Ovary (tissue), 9 donors: ENCODE results near the gene NBPF4. TPM values are rescaled to one million over a fixed set of nuclear protein-coding genes. Genes with fewer than 3 reads are reported as not detected.
"Not testable (repeated sequence)": the region's sequence is repeated elsewhere in the genome, so short reads cannot be mapped to it uniquely, and the experiment has no call there.

Experiments used
- DNase-seq, 5 donors: peaks; one replicate each; pipeline ENCODE4 v3.0.0-alpha.2; 2019 to 2020
- H3K27ac ChIP-seq, 2 donors: fragments of 200-600 bp; one replicate each; pipeline versions ENCODE4 v1.5.1 to v1.8.0; 2019 to 2022
- H3K27me3 ChIP-seq: fragments of 200-600 bp; one replicate; pipeline ENCODE4 v1.8.0; 2022
- H3K36me3 ChIP-seq: fragments of 200-600 bp; sonication (generic); one replicate; pipeline ENCODE4 v1.5.1; 2019
- H3K4me1 ChIP-seq: one replicate; pipeline ENCODE4 v1.8.1; 2013; ENCODE audit warnings: mild to moderate bottlenecking, moderate library complexity; ENCODE audit not compliant: insufficient read depth
- H3K4me3 ChIP-seq: fragments of 200-600 bp; sonication (generic); one replicate; pipeline ENCODE4 v1.5.1; 2017
- H3K9me3 ChIP-seq, 2 donors: fragments of 200-600 bp in 1 of 2; sonication (generic) in 1 of 2; one replicate each; pipeline versions ENCODE4 v1.5.1 to v1.8.1; 2013 to 2019; ENCODE audit warnings: mild to moderate bottlenecking in 1 of 2, moderate library complexity in 1 of 2
- CTCF ChIP-seq, 3 donors: fragments of 450-650 bp in 2 of 3; fragments of 200-600 bp in 1 of 3; IDR thresholded peaks; one replicate each; pipeline versions ENCODE4 v1.5.1 to v1.8.0; 2016 to 2022; ENCODE audit warnings: antibody characterized with exemption in 3 of 3, mild to moderate bottlenecking in 1 of 3
- EP300 ChIP-seq: sonication (generic); formaldehyde crosslinking; IDR thresholded peaks from one replicate; pipeline ENCODE4 v1.6.1; 2017; ENCODE audit warnings: antibody characterized with exemption
- POLR2A ChIP-seq: fragments of 450-650 bp; IDR thresholded peaks from one replicate; pipeline ENCODE4 v1.6.1; 2017; ENCODE audit warnings: antibody characterized with exemption, mild to moderate bottlenecking, moderate library complexity
- WGBS, 3 donors: extraction: QIAGEN DNeasy Blood & Tissue Kit in 1 of 3; methylation state at CpG; one replicate each; pipeline versions ENCODE4 v1.1.5 to v1.1.7; 2013 to 2017; 5-methylcytosine and 5-hydroxymethylcytosine counted together
- intact Hi-C, 4 donors: fragments of 100-400 bp; cut with DNase I; formaldehyde crosslinking; loops; one replicate each; pipeline versions ENCODE4 v1.11.0 to v1.15.1; 2022 to 2023
- polyA plus RNA-seq, 2 donors: library from polyadenylated mRNA; stranded (reverse); fragments of 200-250 nt in 1 of 2; fragments of 350-450 nt in 1 of 2; fragmentation: Illumina TruSeq in 1 of 2; extraction: RNeasy Lipid Tissue Mini Kit (QIAGEN cat#74804) in 1 of 2; gene quantifications; one replicate each; pipeline ENCODE4 v1.2.3, GENCODE V29; 2013 to 2014
- total RNA-seq, 7 donors: library from RNA; depleted of rRNA in 2 of 7; stranded (reverse); fragments of >200 nt in 2 of 7; fragmentation: NEBNext Ultra II Directional in 3 of 7; extraction: Animal tissue kit (Norgen Biotek cat#: 25700) in 3 of 7; gene quantifications; one replicate each; pipeline versions ENCODE4 v1.1.0 to v1.2.4, GENCODE V29; 2016 to 2023
- donor health status: DM: no; HTN: no; CAD: no; lungs with moderate emphysema.
- donor health status: DM: no; HTN: no; CAD: no.
- donor health status: Bipolar disorder and iron deficiency.
- donor health status: DM: yes; HTN: yes; CAD: no.
- donor health status: DM: no; HTN: no; CAD: no.
- donor health status: DM: yes; HTN: yes; CAD: no.

The NBPF4 gene
- total and polyA plus RNA-seq, 9 donors: 0.13 TPM; not detected in 8

GRCh38 chr1:108211014-108211413, 32.9 kb downstream of the NBPF4 start:
- H3K4me1 ChIP-seq: no peaks in the 10 kb centered on the region
- no peak for DNase-seq
- no peak overlapping the region for H3K4me3 ChIP-seq
- no peaks in the 10 kb centered on the region for H3K9me3 ChIP-seq
- H3K27ac ChIP-seq: no peak overlapping the region
- no peak for TF ChIP-seq CTCF (IDR thresholded peaks at IDR 0.05)
- no peak for TF ChIP-seq POLR2A
- TF ChIP-seq EP300: no peak
- 83 to 93% (median 87%) methylated on average over 1 of the region's 1 CpG for WGBS, 3 donors
- H3K27me3 ChIP-seq: no peaks in the 10 kb centered on the region
- H3K36me3 ChIP-seq: no peaks in the 10 kb centered on the region
- intact Hi-C loops: no loop called here

- TF ChIP-seq CTCF (IDR thresholded peaks at IDR 0.05) (no peak), POLR2A (no peak), EP300 (no peak)
- Histone ChIP-seq H3K4me3 (no peak overlapping the region), H3K4me1 (no peaks in the 10 kb centered on the region), H3K27ac (no peak overlapping the region), H3K36me3 (no peaks in the 10 kb centered on the region), H3K27me3 (no peaks in the 10 kb centered on the region), H3K9me3 (no peaks in the 10 kb centered on the region)
- WGBS, 3 donors: 67 to 84% (median 74%) methylated on average over 11 of the region's 11 CpGs
- no peak for DNase-seq
- intact Hi-C loops: no loop called here
Observed at GRCh38 chr1:108209456-108210108, 34.3 kb downstream of the NBPF4 start.

GRCh38 chr1:108208724-108209446, 35.0 kb downstream of the NBPF4 start:
- Histone ChIP-seq H3K36me3 (no peaks in the 10 kb centered on the region), H3K27me3 (no peaks in the 10 kb centered on the region), H3K27ac (no peak overlapping the region), H3K4me1 (no peaks in the 10 kb centered on the region), H3K9me3 (no peaks in the 10 kb centered on the region), H3K4me3 (no peak overlapping the region)
- 42 to 61% (median 51%) methylated on average over 10 to 11 of the region's 11 CpGs for WGBS, 3 donors
- intact Hi-C loops: no loop called here
- DNase-seq: no peak
- TF ChIP-seq EP300: no peak
- TF ChIP-seq CTCF (IDR thresholded peaks at IDR 0.05): no peak
- no peak for TF ChIP-seq POLR2A

DNA sequence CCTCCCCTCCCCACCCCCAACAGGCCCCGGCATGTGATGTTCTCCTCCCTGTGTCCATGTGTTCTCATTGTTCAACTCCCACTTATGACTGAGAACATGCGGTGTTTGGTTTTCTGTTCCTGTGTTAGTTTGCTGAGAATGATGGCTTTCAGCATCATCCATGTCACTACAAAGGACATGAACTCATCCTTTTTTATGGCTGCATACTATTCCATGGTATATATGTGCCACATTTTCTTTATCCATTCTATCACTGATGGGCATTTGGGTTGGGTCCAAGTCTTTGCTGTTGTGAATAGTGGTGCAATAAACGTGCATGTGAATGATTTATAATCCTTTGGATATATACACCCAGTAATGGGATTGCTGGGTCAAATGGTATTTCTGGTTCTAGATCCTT, 40.3 kb downstream of the NBPF4 start:
- H3K27me3 ChIP-seq, H3K36me3 ChIP-seq, DNase-seq, H3K4me3 ChIP-seq, H3K9me3 ChIP-seq, H3K4me1 ChIP-seq, intact Hi-C loops, H3K27ac ChIP-seq: not testable (repeated sequence)
- 83 to 92% (median 86%) methylated on average over 3 of the region's 3 CpGs for WGBS, 3 donors

DNA sequence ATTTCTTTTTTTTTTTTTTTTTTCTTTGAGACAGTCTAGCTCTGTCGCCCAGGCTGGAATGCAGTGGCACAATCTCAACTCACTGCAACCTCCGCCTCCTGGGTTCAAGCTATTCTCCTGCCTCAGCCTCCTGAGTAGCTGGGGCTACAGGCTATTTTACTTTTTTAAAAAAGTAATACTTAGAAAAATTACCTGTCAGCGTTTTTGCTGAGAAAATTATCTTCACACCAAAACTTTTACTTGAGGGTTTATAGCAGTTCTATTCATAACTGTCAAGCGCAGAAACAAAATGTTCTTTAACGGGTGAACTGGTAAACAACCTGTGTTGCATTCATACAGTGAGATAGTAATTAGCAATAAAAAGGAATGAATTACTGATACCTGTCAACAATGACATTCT, 42.2 kb downstream of the NBPF4 start:
- Histone ChIP-seq H3K4me3 (no peak overlapping the region), H3K27ac (no peak overlapping the region), H3K36me3 (no peaks in the 10 kb centered on the region), H3K9me3 (no peaks in the 10 kb centered on the region), H3K27me3 (no peaks in the 10 kb centered on the region), H3K4me1 (peaks cover 8% of the 10 kb centered on the region)
- DNase-seq: no peak
- 54 to 61% (median 57%) methylated on average over 5 of the region's 5 CpGs for WGBS, 3 donors
- TF ChIP-seq POLR2A (no peak), CTCF (IDR thresholded peaks at IDR 0.05) (no peak), EP300 (no peak)
- intact Hi-C loops: no loop called here
